Activated CD8-positive, alpha-beta T cell treated with anti-CD3 and anti-CD28 coated beads, Interleukin-2, amount 10 ng/mL, durations not matched to agents 7 days and 5 days (primary cell): ENCODE measurements around the gene CASQ1. TPM values are rescaled to one million over a fixed set of nuclear protein-coding genes. Genes with fewer than 3 reads are reported as not detected.

Experiments
- ATAC-seq: fragments of 150-1000 bp; cut with Tn5 transposase; one replicate; pipeline ENCODE4 v1.10.0; 2021; ENCODE audit warnings: moderate library complexity
- CTCF ChIA-PET: fragments of 350-600 bp; sonication (Branson Sonifier 250); formaldehyde crosslinking; loops from one replicate; lab custom pipeline; 2021; ENCODE audit warnings: antibody characterized with exemption; lab: Charles Lee
- POLR2A ChIA-PET: fragments of 350-600 bp; sonication (Branson Sonifier 250); formaldehyde crosslinking; loops from one replicate; lab custom pipeline; 2021; ENCODE audit warnings: antibody characterized with exemption; lab: Charles Lee
- DNase-seq: peaks from one replicate; pipeline ENCODE4 v3.0.0-alpha.2; 2020
- H3K27ac Mint-ChIP-seq: one replicate; pipeline ENCODE4 v1.8.0; 2021; ENCODE audit warnings: mild to moderate bottlenecking, mixed read lengths
- H3K27me3 Mint-ChIP-seq: one replicate; pipeline ENCODE4 v1.8.0; 2021; ENCODE audit warnings: low read depth, mixed read lengths
- H3K36me3 Mint-ChIP-seq: one replicate; pipeline ENCODE4 v1.8.0; 2021; ENCODE audit warnings: low read depth, mixed read lengths
- H3K4me1 Mint-ChIP-seq: one replicate; pipeline ENCODE4 v1.8.0; 2021; ENCODE audit warnings: low read depth, mixed read lengths
- H3K4me3 Mint-ChIP-seq: one replicate; pipeline ENCODE4 v1.8.0; 2021; ENCODE audit warnings: mild to moderate bottlenecking, mixed read lengths
- H3K9me3 Mint-ChIP-seq: one replicate; pipeline ENCODE4 v1.8.0; 2022; ENCODE audit warnings: mixed read lengths; ENCODE audit not compliant: insufficient read depth
- total RNA-seq, 2 experiments: library from RNA; stranded (reverse); gene quantifications; one replicate each; pipeline ENCODE4 v1.2.3, GENCODE V29; 2021

The CASQ1 gene
- total RNA-seq, 2 experiments from 2014 or later = not detected

GRCh38 chr1:160217481-160218051 is 27.2 kb downstream of the CASQ1 start:
- ChIA-PET CTCF (interaction anchor here (1.1 to 4.9 kb wide), 2 partner anchors 35 to 74 kb away, joined by 3 to 27 read pairs; no protein-coding TSS in a partner anchor), POLR2A (no interaction called here)
- Mint-ChIP-seq H3K27ac (no peak overlapping the region), H3K27me3 (no peaks in the 10 kb centered on the region), H3K36me3 (peaks cover 36% of the 10 kb centered on the region), H3K9me3 (no peaks in the 10 kb centered on the region), H3K4me1 (no peaks in the 10 kb centered on the region), H3K4me3 (no peak overlapping the region)
- no peak for DNase-seq
- no peak for ATAC-seq

- Mint-ChIP-seq H3K9me3 (no peaks in the 10 kb centered on the region), H3K36me3 (peaks cover 46% of the 10 kb centered on the region), H3K4me3 (no peak overlapping the region), H3K27ac (no peak overlapping the region), H3K27me3 (no peaks in the 10 kb centered on the region), H3K4me1 (no peaks in the 10 kb centered on the region)
- no peak for DNase-seq
- CTCF ChIA-PET = interaction anchor here (1.0 to 4.9 kb wide), 10 partner anchors 9 to 172 kb away, joined by 3 to 27 read pairs (median 6); no protein-coding TSS in a partner anchor
- no peak for ATAC-seq
- POLR2A ChIA-PET = interaction anchor here (1.0 kb wide), 1 partner anchor 10 kb away, joined by 5 read pairs; no protein-coding TSS in a partner anchor
These were observed 28.9 kb downstream of the CASQ1 start for GRCh38 chr1:160219062-160219929.

GRCh38 chr1:160220301-160220700 is 29.9 kb downstream of the CASQ1 start:
- Mint-ChIP-seq H3K4me3 (no peak overlapping the region), H3K27me3 (no peaks in the 10 kb centered on the region), H3K27ac (no peak overlapping the region), H3K4me1 (no peaks in the 10 kb centered on the region), H3K9me3 (no peaks in the 10 kb centered on the region), H3K36me3 (peaks cover 51% of the 10 kb centered on the region)
- ChIA-PET CTCF (interaction anchor here (1.0 to 4.9 kb wide), 9 partner anchors 15 to 173 kb away, joined by 3 to 27 read pairs (median 6); no protein-coding TSS in a partner anchor), POLR2A (no interaction called here)
- no peak for ATAC-seq
- no peak for DNase-seq

GRCh38 chr1:160221089-160221488 is 30.7 kb downstream of the CASQ1 start:
- ATAC-seq (no peak), DNase-seq (no peak)
- Mint-ChIP-seq H3K27ac (no peak overlapping the region), H3K36me3 (peaks cover 44% of the 10 kb centered on the region), H3K4me3 (no peak overlapping the region), H3K4me1 (no peaks in the 10 kb centered on the region), H3K9me3 (no peaks in the 10 kb centered on the region), H3K27me3 (no peaks in the 10 kb centered on the region)
- ChIA-PET CTCF (interaction anchor here (2.9 to 4.9 kb wide), 3 partner anchors 31 to 120 kb away, joined by 11 to 27 read pairs (median 14); no protein-coding TSS in a partner anchor), POLR2A (no interaction called here)

- ChIA-PET CTCF (interaction anchor here (4.9 kb wide), 1 partner anchor 69 kb away, joined by 27 read pairs; no protein-coding TSS in a partner anchor), POLR2A (interaction anchor here (0.6 kb wide), 1 partner anchor 32 kb away, joined by 4 read pairs; no protein-coding TSS in a partner anchor)
- no peaks in the 10 kb centered on the region for H3K4me1 Mint-ChIP-seq
- ATAC-seq (no peak), DNase-seq (no peak)
- H3K36me3 Mint-ChIP-seq = peaks cover 37% of the 10 kb centered on the region
- no peaks in the 10 kb centered on the region for H3K27me3 Mint-ChIP-seq
- no peaks in the 10 kb centered on the region for H3K9me3 Mint-ChIP-seq
- no peak overlapping the region for H3K4me3 Mint-ChIP-seq
- H3K27ac Mint-ChIP-seq = no peak overlapping the region
These were observed 32.2 kb downstream of the CASQ1 start for GRCh38 chr1:160222546-160222945.

GRCh38 chr1:160224606-160225005 is 34.2 kb downstream of the CASQ1 start:
- POLR2A ChIA-PET = interaction anchor here (1.0 to 1.1 kb wide), 2 partner anchors 8 to 16 kb away, joined by 3 to 4 read pairs; no protein-coding TSS in a partner anchor

GRCh38 chr1:160225345-160225744 is 35.0 kb downstream of the CASQ1 start:
- DNase-seq (no peak), ATAC-seq (no peak)
- H3K9me3 Mint-ChIP-seq = no peaks in the 10 kb centered on the region
- ChIA-PET POLR2A (interaction anchor here (1.0 to 1.1 kb wide), 3 partner anchors 8 to 59 kb away, joined by 3 to 4 read pairs (median 4); no protein-coding TSS in a partner anchor), CTCF (interaction anchor here (1.2 to 3.9 kb wide), 5 partner anchors 27 to 151 kb away, joined by 3 to 17 read pairs (median 4); partner anchors contain the start of gene CASQ1)
- no peak overlapping the region for H3K4me3 Mint-ChIP-seq
- peaks cover 51% of the 10 kb centered on the region for H3K36me3 Mint-ChIP-seq
- no peaks in the 10 kb centered on the region for H3K27me3 Mint-ChIP-seq
- no peaks in the 10 kb centered on the region for H3K4me1 Mint-ChIP-seq
- no peak overlapping the region for H3K27ac Mint-ChIP-seq

More at GRCh38 chr1:160224606-160225005, 34.2 kb downstream of the CASQ1 start:
- Mint-ChIP-seq H3K9me3 (no peaks in the 10 kb centered on the region), H3K36me3 (peaks cover 49% of the 10 kb centered on the region), H3K4me1 (no peaks in the 10 kb centered on the region), H3K4me3 (no peak overlapping the region), H3K27ac (no peak overlapping the region), H3K27me3 (no peaks in the 10 kb centered on the region)
- CTCF ChIA-PET = interaction anchor here (1.2 to 1.4 kb wide), 2 partner anchors 28 to 152 kb away, joined by 3 to 4 read pairs; no protein-coding TSS in a partner anchor
- DNase-seq (no peak), ATAC-seq (no peak)

- ChIA-PET POLR2A (interaction anchor here (1.4 kb wide), 1 partner anchor 36 kb away, joined by 3 read pairs; the partner anchor contains the start of gene DCAF8), CTCF (interaction anchor here (1.0 to 3.9 kb wide), 6 partner anchors 22 to 148 kb away, joined by 3 to 17 read pairs (median 6); partner anchors contain the start of gene CASQ1)
- no peak overlapping the region for H3K4me3 Mint-ChIP-seq
- DNase-seq (no peak), ATAC-seq (no peak)
- H3K36me3 Mint-ChIP-seq = peaks cover 52% of the 10 kb centered on the region
- no peaks in the 10 kb centered on the region for H3K27me3 Mint-ChIP-seq
- no peaks in the 10 kb centered on the region for H3K4me1 Mint-ChIP-seq
- H3K27ac Mint-ChIP-seq = no peak overlapping the region
- no peaks in the 10 kb centered on the region for H3K9me3 Mint-ChIP-seq
These were observed 36.2 kb downstream of the CASQ1 start for GRCh38 chr1:160226623-160227022.

GRCh38 chr1:160227034-160227433 is 36.7 kb downstream of the CASQ1 start:
- Mint-ChIP-seq H3K27me3 (no peaks in the 10 kb centered on the region), H3K9me3 (no peaks in the 10 kb centered on the region), H3K4me1 (no peaks in the 10 kb centered on the region), H3K4me3 (no peak overlapping the region), H3K27ac (no peak overlapping the region), H3K36me3 (peaks cover 51% of the 10 kb centered on the region)
- ChIA-PET CTCF (interaction anchor here (1.0 to 3.9 kb wide), 5 partner anchors 25 to 148 kb away, joined by 3 to 17 read pairs (median 6); partner anchors contain the start of gene CASQ1), POLR2A (interaction anchor here (1.4 kb wide), 1 partner anchor 36 kb away, joined by 3 read pairs; the partner anchor contains the start of gene DCAF8)
- DNase-seq (no peak), ATAC-seq (no peak)

- ATAC-seq = no peak
- POLR2A ChIA-PET = interaction anchor here (1.4 kb wide), 1 partner anchor 35 kb away, joined by 3 read pairs; the partner anchor contains the start of gene DCAF8
- H3K9me3 Mint-ChIP-seq = no peaks in the 10 kb centered on the region
These were observed 37.2 kb downstream of the CASQ1 start for GRCh38 chr1:160227561-160227960.

GRCh38 chr1:160228431-160228830 is 38.1 kb downstream of the CASQ1 start:
- ChIA-PET POLR2A (no interaction called here), CTCF (interaction anchor here (0.7 to 3.9 kb wide), 8 partner anchors 9 to 130 kb away, joined by 3 to 22 read pairs (median 4); partner anchors contain the start of genes CASQ1 and IGSF8)
- ATAC-seq = no peak
- Mint-ChIP-seq H3K4me1 (no peaks in the 10 kb centered on the region), H3K27ac (no peak overlapping the region), H3K9me3 (no peaks in the 10 kb centered on the region), H3K27me3 (no peaks in the 10 kb centered on the region), H3K36me3 (peaks cover 46% of the 10 kb centered on the region), H3K4me3 (no peak overlapping the region)
- no peak for DNase-seq

More at GRCh38 chr1:160227561-160227960, 37.2 kb downstream of the CASQ1 start:
- Mint-ChIP-seq H3K4me1 (no peaks in the 10 kb centered on the region), H3K36me3 (peaks cover 46% of the 10 kb centered on the region), H3K27ac (no peak overlapping the region), H3K4me3 (no peak overlapping the region), H3K27me3 (no peaks in the 10 kb centered on the region)
- DNase-seq = no peak
- CTCF ChIA-PET = interaction anchor here (0.7 to 3.9 kb wide), 7 partner anchors 8 to 149 kb away, joined by 3 to 17 read pairs (median 5); partner anchors contain the start of genes CASQ1 and IGSF8
